Neural cell (in vitro differentiated cells): ENCODE results near the gene ESPN. TPM values are rescaled to one million over a fixed set of nuclear protein-coding genes. Genes with fewer than 3 reads are reported as not detected.

Experiments
- H2AFZ ChIP-seq: fragments of 200-600, 300-800 bp; sonication (generic), shearing (Covaris generic); 2 replicates; pipeline ENCODE4 v1.6.0; 2014; ENCODE audit warnings: low read depth, mild to moderate bottlenecking, antibody characterized with exemption, low read length, moderate library complexity
- H3F3A ChIP-seq: fragments of 200-600 bp; shearing (Covaris generic); 2 replicates; pipeline ENCODE4 v1.6.1; 2016; ENCODE audit warnings: mild to moderate bottlenecking, moderate library complexity, mixed read lengths, antibody characterized with exemption, low read length; ENCODE audit not compliant: insufficient read depth, poor library complexity, severe bottlenecking
- H3K27ac ChIP-seq: fragments of 200-600, 300-800 bp; sonication (generic), shearing (Covaris generic); 2 replicates; pipeline ENCODE4 v1.5.1; 2014; ENCODE audit warnings: mild to moderate bottlenecking, low read length, moderate library complexity
- H3K27me3 ChIP-seq: fragments of 300-800, 200-600 bp; sonication (generic), shearing (Covaris generic); 2 replicates; pipeline ENCODE4 v1.6.0; 2014; ENCODE audit warnings: mild to moderate bottlenecking, low read depth, low read length, moderate library complexity; ENCODE audit not compliant: insufficient read depth
- H3K36me3 ChIP-seq: fragments of 300-800, 200-600 bp; sonication (generic), shearing (Covaris generic); 2 replicates; pipeline ENCODE4 v1.5.1; 2014; ENCODE audit warnings: mild to moderate bottlenecking, antibody characterized with exemption, low read length, moderate library complexity; ENCODE audit not compliant: insufficient read depth
- H3K4me2 ChIP-seq: fragments of 300-800, 200-600 bp; sonication (generic), shearing (Covaris generic); 2 replicates; pipeline ENCODE4 v1.6.0; 2014; ENCODE audit warnings: mild to moderate bottlenecking, low read length
- H3K4me3 ChIP-seq: fragments of 300-800, 200-600 bp; sonication (generic), shearing (Covaris generic); 2 replicates; pipeline ENCODE4 v1.5.1; 2014; ENCODE audit warnings: mild to moderate bottlenecking, low read length, moderate library complexity
- H3K79me2 ChIP-seq: fragments of 200-600 bp; shearing (Covaris generic); replicated peaks from 2 replicates; pipeline ENCODE4 v1.6.0; 2014; ENCODE audit warnings: mild to moderate bottlenecking, low read length, moderate library complexity; ENCODE audit not compliant: insufficient read depth
- H3K9ac ChIP-seq: fragments of 300-800, 200-600 bp; sonication (generic), shearing (Covaris generic); 2 replicates; pipeline ENCODE4 v1.6.1; 2016; ENCODE audit warnings: mild to moderate bottlenecking, low read length, mixed read lengths
- H3K9me2 ChIP-seq: fragments of 200-600 bp; shearing (Covaris generic); 2 replicates; pipeline ENCODE4 v1.6.1; 2016; ENCODE audit warnings: mild to moderate bottlenecking, low read length, mixed read lengths; ENCODE audit not compliant: insufficient read depth
- H3K9me3 ChIP-seq: fragments of 200-600, 300-800 bp; sonication (generic), shearing (Covaris generic); 2 replicates; pipeline ENCODE4 v1.6.1; 2016; ENCODE audit warnings: mild to moderate bottlenecking, mixed run types, low read length, moderate library complexity, mixed read lengths
- H4K20me1 ChIP-seq: fragments of 200-600 bp; shearing (Covaris generic); 2 replicates; pipeline ENCODE4 v1.6.1; 2016; ENCODE audit warnings: mild to moderate bottlenecking, mixed run types; ENCODE audit not compliant: insufficient read depth
- EP300 ChIP-seq: fragments of 450-650 bp; conservative IDR thresholded peaks from 2 replicates; pipeline ENCODE4 v1.6.1; 2014; ENCODE audit warnings: antibody characterized with exemption, mild to moderate bottlenecking, moderate library complexity; ENCODE audit not compliant: poor library complexity, severe bottlenecking
- EZH2 ChIP-seq: fragments of 200-600, 300-800 bp; shearing (Covaris generic), sonication (generic); IDR thresholded peaks from 2 replicates; pipeline ENCODE4 v1.6.1; 2014; ENCODE audit warnings: antibody characterized with exemption, low read length, borderline replicate concordance, mild to moderate bottlenecking; ENCODE audit not compliant: insufficient read depth, poor library complexity, severe bottlenecking
- MXI1 ChIP-seq: fragments of 450-650 bp; conservative IDR thresholded peaks from 2 replicates; pipeline ENCODE4 v1.6.1; 2014; ENCODE audit warnings: antibody characterized with exemption, mild to moderate bottlenecking; ENCODE audit not compliant: poor library complexity, severe bottlenecking
- RAD21 ChIP-seq: fragments of 450-650 bp; conservative IDR thresholded peaks from 2 replicates; pipeline ENCODE4 v1.6.1; 2014; ENCODE audit warnings: antibody characterized with exemption, mild to moderate bottlenecking, moderate library complexity
- SMC3 ChIP-seq: fragments of 450-650 bp; conservative IDR thresholded peaks from 2 replicates; pipeline ENCODE4 v1.6.1; 2014; ENCODE audit warnings: antibody characterized with exemption, mild to moderate bottlenecking, moderate library complexity; ENCODE audit not compliant: poor library complexity
- TAF1 ChIP-seq: IDR thresholded peaks from 2 replicates; pipeline ENCODE4 v1.6.1; 2012; ENCODE audit warnings: low read depth
- polyA plus RNA-seq: library from polyadenylated mRNA; depleted of rRNA; stranded (reverse); fragments of >200 nt; gene quantifications from 2 replicates; pipeline ENCODE4 v1.2.3, GENCODE V29; 2014
- TF ChIP-seq, protein P1 (sequence below): fragments of 450-650 bp; IDR thresholded peaks from 2 replicates; pipeline ENCODE4 v1.5.1; 2014; ENCODE audit warnings: antibody characterized with exemption, mild to moderate bottlenecking, moderate library complexity; ENCODE audit not compliant: poor library complexity, severe bottlenecking

Gene ESPN
- polyA plus RNA-seq, 1 donor from 2014 or later, result not detected

DNA sequence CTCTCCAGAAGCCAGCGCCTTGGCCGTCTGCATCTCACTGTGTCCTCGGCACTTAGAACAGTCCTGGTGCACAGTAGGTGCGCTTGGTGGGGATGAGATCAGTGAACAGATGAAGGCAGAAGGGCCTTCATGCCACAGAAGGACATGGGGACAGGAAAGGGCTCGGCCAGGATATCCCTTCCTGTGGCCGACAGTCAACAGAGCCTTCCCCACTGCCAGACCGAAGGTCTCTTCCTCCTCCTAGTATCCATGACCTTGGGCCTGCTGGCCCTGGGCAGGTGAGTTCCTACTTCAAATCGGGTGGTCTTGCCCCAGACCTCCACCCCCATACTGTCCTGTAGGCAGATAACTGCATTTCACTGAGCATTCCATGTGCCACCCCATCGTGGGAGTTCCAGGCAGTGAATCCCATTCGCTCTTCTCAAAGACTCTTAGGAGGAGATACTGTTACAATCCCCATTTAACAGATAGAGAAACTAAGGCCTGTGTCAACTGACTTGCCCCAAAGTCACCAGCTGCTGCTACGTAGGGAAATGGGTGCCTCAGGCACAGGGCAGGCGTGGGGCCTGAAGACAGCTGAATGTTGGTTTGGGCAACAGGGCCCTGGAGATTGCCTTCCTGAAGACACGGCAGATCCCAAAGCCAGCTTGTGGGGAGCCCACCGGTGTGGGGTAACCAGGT, 63.4 kb downstream of the ESPN start:
- H3K4me3 ChIP-seq, result no peak overlapping the region
- H3K9me3 ChIP-seq, result no peaks in the 10 kb centered on the region
- H2AFZ ChIP-seq, result no peak overlapping the region
- no peak for TF ChIP-seq SMC3
- no peak overlapping the region for H3K27ac ChIP-seq
- no peaks in the 10 kb centered on the region for H3K79me2 ChIP-seq
- no peak overlapping the region for H3K9ac ChIP-seq
- no peaks in the 10 kb centered on the region for H4K20me1 ChIP-seq
- H3F3A ChIP-seq, result no peaks in the 10 kb centered on the region
- H3K36me3 ChIP-seq, result no peaks in the 10 kb centered on the region
- no peak overlapping the region for H3K4me2 ChIP-seq
- H3K27me3 ChIP-seq, result peaks cover 13% of the 10 kb centered on the region
- no peaks in the 10 kb centered on the region for H3K9me2 ChIP-seq

DNA sequence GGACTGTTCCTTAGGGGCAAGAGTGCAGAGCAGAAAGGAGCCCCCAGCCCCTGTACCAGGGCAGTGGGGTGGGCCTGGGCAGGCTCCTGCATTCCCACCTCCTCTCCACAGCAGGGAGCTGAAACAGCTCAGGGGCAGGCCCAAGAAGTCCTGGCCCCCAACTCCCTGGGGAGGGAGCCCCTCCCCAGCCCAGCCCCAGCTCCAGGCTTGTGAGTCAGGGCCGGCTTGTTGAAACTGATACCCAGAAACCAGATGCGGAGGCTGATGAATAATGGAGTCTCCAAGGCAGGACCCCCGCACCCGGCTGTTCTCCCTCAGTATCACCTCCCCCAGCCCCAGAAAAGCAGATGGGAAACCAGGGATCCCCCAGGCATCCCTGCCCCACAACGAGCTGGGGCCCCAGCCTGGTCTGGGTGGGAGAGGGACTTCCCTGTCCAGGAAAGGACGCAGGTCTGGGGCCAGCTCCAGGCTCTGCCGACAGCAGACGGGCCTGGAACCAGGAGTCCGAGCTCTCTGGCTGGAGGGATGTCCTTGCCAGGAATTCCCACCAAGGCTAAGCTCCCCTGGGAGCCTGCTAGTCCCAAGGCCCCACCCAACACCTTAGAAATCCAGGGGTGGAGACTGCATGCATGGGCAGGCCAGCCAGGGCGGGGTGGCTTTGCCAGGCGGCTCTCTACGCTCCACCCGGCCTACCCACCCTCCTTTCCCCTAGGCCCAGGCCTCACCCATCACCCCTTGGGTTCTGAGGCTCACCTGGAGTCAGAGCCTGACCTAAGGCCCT, 64.2 kb downstream of the ESPN start:
- TF ChIP-seq EZH2 (no peak), SMC3 (no peak)
- Histone ChIP-seq H2AFZ (no peak overlapping the region), H3K9me2 (no peaks in the 10 kb centered on the region), H4K20me1 (no peaks in the 10 kb centered on the region), H3K79me2 (no peaks in the 10 kb centered on the region), H3K36me3 (no peaks in the 10 kb centered on the region), H3K4me2 (no peak overlapping the region), H3K27me3 (peaks cover 13% of the 10 kb centered on the region), H3K9me3 (no peaks in the 10 kb centered on the region), H3F3A (no peaks in the 10 kb centered on the region), H3K9ac (no peak overlapping the region), H3K4me3 (no peak overlapping the region), H3K27ac (no peak overlapping the region)

DNA sequence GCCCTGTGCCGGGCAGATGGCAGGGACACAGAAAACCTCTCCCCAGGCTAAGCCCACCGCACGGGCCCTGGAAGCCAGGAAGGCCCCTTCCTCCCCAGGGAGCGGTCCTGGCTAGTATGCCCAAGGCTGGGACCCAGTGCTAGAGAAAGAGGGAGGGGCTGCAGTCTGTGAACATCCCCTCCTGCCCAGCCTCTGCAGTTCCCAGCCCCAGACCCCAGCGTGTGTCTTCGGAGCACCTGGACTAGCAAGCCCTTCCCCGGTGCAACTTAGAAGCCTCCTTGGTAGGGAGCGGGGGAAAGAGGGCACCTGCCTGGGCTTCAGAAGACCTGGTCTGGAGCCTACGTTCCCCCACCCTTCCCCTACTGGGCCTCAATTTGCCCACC, 64.8 kb downstream of the ESPN start:
- H2AFZ ChIP-seq, result no peak overlapping the region

DNA sequence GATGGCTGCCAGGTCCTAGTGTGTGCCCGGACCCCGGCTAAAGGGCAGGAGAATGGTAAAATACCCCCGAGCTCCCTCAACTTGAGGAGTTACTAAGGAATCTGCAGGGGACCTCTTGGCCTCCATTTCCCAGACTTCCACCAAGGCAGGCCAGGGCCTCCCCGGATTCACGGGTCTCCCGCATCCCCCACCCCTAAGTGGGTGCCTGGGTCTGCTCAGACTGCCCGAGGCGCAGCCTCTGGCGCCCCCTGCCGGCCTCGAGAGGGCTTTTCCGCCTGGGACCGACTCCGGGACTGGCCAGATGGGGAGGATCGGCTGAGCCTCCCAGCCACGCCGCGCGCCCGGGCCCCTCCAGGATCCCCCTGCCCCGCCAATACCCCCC, 65.2 kb downstream of the ESPN start:
- Histone ChIP-seq H3K4me2 (peak overlapping the region; percentile 88), H3K9ac (peak overlapping the region; percentile 53), H3F3A (no peaks in the 10 kb centered on the region), H2AFZ (no peak overlapping the region), H3K36me3 (no peaks in the 10 kb centered on the region), H3K4me3 (peak overlapping the region; percentile 73), H3K27me3 (peaks cover 11% of the 10 kb centered on the region), H3K9me3 (no peaks in the 10 kb centered on the region), H3K9me2 (no peaks in the 10 kb centered on the region), H3K27ac (no peak overlapping the region), H4K20me1 (no peaks in the 10 kb centered on the region), H3K79me2 (no peaks in the 10 kb centered on the region)
- TF ChIP-seq, protein P1, sequence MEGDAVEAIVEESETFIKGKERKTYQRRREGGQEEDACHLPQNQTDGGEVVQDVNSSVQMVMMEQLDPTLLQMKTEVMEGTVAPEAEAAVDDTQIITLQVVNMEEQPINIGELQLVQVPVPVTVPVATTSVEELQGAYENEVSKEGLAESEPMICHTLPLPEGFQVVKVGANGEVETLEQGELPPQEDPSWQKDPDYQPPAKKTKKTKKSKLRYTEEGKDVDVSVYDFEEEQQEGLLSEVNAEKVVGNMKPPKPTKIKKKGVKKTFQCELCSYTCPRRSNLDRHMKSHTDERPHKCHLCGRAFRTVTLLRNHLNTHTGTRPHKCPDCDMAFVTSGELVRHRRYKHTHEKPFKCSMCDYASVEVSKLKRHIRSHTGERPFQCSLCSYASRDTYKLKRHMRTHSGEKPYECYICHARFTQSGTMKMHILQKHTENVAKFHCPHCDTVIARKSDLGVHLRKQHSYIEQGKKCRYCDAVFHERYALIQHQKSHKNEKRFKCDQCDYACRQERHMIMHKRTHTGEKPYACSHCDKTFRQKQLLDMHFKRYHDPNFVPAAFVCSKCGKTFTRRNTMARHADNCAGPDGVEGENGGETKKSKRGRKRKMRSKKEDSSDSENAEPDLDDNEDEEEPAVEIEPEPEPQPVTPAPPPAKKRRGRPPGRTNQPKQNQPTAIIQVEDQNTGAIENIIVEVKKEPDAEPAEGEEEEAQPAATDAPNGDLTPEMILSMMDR, result peak; percentile 85
- TF ChIP-seq MXI1 (no peak), EZH2 (no peak), TAF1 (no peak), SMC3 (peak; percentile 67), RAD21 (peak; percentile 78), EP300 (no peak)

More for the DNA sequence above, 64.8 kb downstream of the ESPN start:
- Histone ChIP-seq H3K79me2 (no peaks in the 10 kb centered on the region), H3F3A (no peaks in the 10 kb centered on the region), H3K36me3 (no peaks in the 10 kb centered on the region), H3K27me3 (peaks cover 13% of the 10 kb centered on the region), H3K27ac (no peak overlapping the region), H3K4me2 (no peak overlapping the region), H3K9ac (no peak overlapping the region), H3K4me3 (no peak overlapping the region), H3K9me3 (no peaks in the 10 kb centered on the region), H4K20me1 (no peaks in the 10 kb centered on the region), H3K9me2 (no peaks in the 10 kb centered on the region)
- no peak for TF ChIP-seq MXI1
